T-helper 2 cell (primary cell): ENCODE data around the gene ACTL6A.
A peak's percentile ranks its signal among the peaks of the same experiment; 100 is the strongest.

Experiments used
- DNase-seq, 5 experiments: peaks; one replicate each; pipeline versions ENCODE4 v3.0.0 to v3.0.0-alpha.2; 2012 to 2022

Gene ACTL6A

DNA sequence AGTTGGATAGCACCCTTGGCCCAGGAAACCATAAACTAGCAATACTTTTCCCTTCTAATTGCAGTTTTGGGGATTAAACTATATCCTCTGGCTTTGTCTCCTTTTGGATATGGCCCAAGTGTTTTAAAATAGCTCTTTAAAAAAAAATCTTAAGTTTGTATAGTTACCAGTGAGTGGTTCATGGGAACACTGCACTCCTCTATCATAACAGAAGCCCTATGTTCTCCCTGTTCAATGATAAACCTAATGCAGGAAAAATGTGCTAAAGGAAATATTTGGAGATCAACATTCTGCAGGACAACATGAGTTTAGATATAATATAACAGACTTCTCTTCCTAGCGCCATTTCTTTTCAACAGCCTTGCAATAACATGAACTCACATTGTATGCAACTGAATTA is 28.6 kb downstream of the ACTL6A start:
- no peak for DNase-seq

DNA sequence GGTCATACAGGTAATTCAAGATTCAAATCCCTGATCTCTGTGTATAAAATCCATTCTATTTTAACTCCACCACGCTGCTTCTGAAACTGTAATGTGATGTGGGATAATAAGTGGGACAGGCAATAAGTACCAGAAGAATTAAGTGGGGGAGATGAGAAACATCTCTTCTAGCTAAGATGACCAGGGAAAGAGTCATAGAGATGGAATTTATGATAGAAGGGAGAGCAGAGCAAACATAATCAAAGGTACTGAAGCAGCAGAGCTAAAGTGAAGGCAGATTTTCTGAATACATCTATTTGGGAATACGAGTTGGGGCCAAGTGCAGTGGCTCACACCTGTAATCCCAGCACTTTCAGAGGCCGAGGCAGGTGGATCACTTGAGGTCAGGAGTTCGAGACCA is 36.8 kb downstream of the ACTL6A start:
- no peak for DNase-seq

- no peak for DNase-seq
These were observed 40.6 kb downstream of the ACTL6A start for GRCh38 chr3:179603321-179603720.

GRCh38 chr3:179603831-179604230 is 41.1 kb downstream of the ACTL6A start:
- DNase-seq: no peak

DNA sequence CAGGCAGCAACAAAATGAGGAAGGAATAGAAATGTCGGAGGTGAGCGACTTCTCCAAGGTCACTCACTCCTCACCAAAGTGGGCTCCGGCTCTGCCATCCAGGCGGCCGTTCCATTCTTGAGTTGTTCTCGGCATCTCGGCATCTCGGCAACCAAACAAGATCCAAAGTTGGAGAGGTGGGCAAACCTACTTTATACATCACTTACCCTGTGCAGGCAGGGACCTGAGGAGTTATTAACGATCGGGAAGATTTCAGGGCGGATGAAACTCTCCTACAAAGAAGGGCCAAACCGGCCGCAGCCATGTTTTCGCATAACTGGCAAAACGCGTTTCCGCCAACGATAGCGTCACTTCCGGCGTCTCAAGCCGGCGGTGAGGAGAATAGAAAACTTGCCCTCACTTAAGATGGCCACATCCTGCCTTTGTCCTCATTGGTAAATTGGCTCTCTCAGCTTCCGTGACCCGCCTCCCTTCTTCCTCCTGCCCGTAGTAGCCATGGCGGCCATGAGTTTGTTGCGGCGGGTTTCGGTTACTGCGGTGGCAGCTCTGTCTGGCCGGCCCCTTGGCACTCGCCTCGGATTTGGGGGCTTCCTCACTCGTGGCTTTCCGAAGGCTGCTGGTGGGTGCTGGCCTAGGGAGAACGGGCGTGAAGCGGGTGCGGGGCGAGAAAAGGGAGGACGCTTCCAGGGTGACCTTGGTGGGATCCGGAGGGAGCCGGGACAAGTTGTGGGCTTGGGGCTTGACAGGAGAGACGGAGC is 41.8 kb downstream of the ACTL6A start, which contains the start of the genes MRPL47 and NDUFB5:
Gene MRPL47 (minus strand): TSS at position 318 of the 758 bp plus-strand sequence. CDS start 14 bp downstream, at position 304.
Gene NDUFB5 (plus strand): TSS at position 474 of the 758 bp plus-strand sequence. CDS start 22 bp downstream, at position 496.
- DNase-seq: peak; percentile 70 to 98 (median 89)

GRCh38 chr3:179606534-179607085 is 43.9 kb downstream of the ACTL6A start:
- DNase-seq: no peak

- DNase-seq: peak in 1 of 5 experiments; percentile 93
These were observed 46.4 kb downstream of the ACTL6A start for GRCh38 chr3:179608931-179609720.

GRCh38 chr3:179610066-179610465 is 47.3 kb downstream of the ACTL6A start:
- no peak for DNase-seq

DNA sequence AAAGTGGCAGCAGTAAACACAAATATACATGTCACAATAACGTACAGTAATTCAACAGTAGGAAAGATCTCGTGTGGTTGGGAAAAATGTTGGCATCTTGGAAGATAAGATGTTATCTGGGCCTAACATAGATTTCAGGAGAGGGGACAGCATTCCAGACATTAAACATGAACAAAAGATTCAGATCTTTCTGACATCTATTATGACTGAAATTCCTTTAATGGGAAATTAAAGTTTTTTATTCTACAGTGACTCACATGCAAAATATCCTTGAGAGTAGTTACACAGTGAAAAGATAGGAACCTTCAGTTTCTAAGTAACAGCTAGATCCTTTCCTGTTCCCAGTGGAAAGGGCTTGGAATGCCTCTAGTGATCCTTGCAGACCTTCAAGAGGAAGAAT is 51.1 kb downstream of the ACTL6A start:
- DNase-seq: no peak

DNA sequence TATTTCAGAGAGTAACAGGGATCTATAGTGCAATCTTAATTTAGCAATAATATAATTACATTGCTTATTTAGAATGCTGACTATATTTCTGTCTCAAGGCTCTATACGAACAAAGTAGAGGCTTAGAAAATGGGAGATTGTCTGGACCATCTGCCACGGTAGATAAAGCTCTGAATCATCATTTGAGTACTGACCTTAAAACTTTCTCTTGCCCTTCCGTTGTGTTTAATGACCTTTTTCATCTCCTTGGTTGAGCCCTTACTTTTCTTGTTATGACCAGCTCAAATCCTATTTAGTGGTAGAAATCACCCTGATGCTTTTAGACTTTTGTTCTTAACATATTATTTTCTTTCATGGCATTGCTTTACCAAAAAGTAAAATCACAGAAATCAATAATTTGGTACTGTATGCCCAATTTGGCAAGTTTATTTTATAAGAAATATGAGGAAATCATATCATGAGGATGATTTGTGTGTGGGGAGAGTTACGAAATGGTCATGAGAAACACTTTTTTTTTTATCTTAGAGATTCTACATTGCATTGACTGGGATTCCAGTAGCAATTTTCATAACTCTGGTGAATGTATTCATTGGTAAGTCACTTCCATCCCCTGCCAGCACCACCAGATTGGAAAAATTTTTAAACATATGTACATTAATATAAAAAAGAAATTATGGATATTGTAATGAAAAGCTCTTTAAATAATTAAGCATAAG is 52.9 kb downstream of the ACTL6A start:
- DNase-seq: no peak

- no peak for DNase-seq
These were observed 59.3 kb downstream of the ACTL6A start for GRCh38 chr3:179622023-179622422.

DNA sequence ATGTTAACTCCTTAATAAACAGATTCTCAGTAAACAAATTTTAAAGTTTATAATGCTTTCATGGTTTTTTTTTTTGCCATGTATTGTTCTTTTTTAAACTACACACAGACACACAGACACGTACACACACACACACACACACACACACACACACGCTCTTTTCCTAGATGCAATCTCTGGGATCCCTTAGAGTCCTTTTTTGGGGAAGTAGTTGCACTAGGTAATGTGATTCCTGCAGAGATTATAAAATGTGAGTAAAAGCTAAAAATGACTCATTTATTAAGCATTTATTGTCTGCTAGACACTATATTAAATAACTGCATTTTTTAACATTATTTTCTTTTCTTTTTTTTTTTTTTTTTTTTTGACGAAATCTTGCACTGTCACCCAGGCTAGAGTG is 61.7 kb downstream of the ACTL6A start:
- no peak for DNase-seq

DNA sequence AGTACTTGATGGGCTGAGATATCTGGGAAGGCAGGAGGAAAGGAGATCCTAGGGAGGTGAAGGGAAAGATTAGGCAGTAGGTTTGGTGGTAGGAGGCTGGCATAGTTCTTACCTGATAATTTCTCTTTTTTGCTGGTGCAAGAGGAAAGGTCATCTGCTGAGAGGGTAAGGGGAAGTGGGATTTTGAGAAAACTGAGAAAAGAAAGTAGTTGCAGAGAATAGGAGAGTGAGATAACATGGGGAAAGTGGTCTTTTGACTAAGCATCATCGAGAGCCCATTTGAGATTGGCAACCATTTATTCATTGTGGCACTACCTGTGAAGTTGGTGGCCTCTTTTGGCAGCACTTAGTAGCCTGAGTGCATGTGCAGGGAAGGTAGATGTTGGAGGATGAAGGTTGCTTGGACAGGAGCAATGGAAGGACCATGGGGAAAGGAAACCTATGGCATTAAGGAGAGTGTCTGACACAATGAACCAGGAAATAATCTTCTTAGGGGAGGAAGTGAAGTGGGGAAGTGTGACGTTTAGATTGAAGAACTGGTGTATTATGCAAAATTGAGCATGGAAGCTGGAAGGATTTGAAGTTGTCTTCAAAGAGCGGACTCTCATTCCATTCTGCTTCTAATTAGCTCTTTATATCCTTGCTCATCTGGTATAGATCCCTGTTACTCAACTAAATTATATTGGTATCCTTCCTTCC is 68.2 kb downstream of the ACTL6A start:
- DNase-seq: no peak
